Uterus (tissue), 2 donors: ENCODE measurements around the gene KRTAP2-3.

Source experiments
- CTCF ChIP-seq, 4 experiments: fragments of 200-600 bp in 2 of 4; fragments of 450-650 bp in 2 of 4; sonication (generic) in 2 of 4; IDR thresholded peaks; one replicate each; pipeline ENCODE4 v1.5.1; 2016 to 2019; ENCODE audit warnings: antibody characterized with exemption in 4 of 4, mild to moderate bottlenecking in 2 of 4, moderate library complexity in 1 of 4
- POLR2A ChIP-seq, 2 donors: fragments of 450-650 bp; IDR thresholded peaks; one replicate each; pipeline ENCODE4 v1.6.1; 2016; ENCODE audit warnings: antibody characterized with exemption in 2 of 2, mild to moderate bottlenecking in 1 of 2, moderate library complexity in 1 of 2

- TF ChIP-seq CTCF (IDR thresholded peaks at IDR 0.05) (no peak), POLR2A (IDR thresholded peaks at IDR 0.05) (no peak)
These were observed 2.4 kb downstream of the KRTAP2-3 start for GRCh38 chr17:41057547-41057946.
